Stomach (tissue), 9 donors: ENCODE results near the gene FOXL1. TPM values are rescaled to one million over a fixed set of nuclear protein-coding genes. Genes with fewer than 3 reads are reported as not detected.

Experiments
- DNase-seq, 2 donors: peaks; one replicate each; pipeline versions ENCODE4 v3.0.0 to v3.0.0-alpha.2; 2013 to 2019
- H3K27ac ChIP-seq, 5 donors: fragments of 200-600 bp in 4 of 5; sonication (generic) in 4 of 5; one replicate each; pipeline ENCODE4 v1.5.1; 2013 to 2019; ENCODE audit warnings: mild to moderate bottlenecking in 1 of 5, moderate library complexity in 1 of 5
- H3K27me3 ChIP-seq, 3 donors: fragments of 200-600 bp; sonication (generic); one replicate each; pipeline ENCODE4 v1.5.1; 2017 to 2019; ENCODE audit warnings: mixed run types in 1 of 3
- H3K36me3 ChIP-seq, 4 donors: fragments of 200-600 bp; sonication (generic); 1 replicate in 3 of 4; 2 replicates in 1 of 4; pipeline ENCODE4 v1.5.1; 2016 to 2019
- H3K4me1 ChIP-seq, 4 donors: fragments of 200-600 bp; sonication (generic); one replicate each; pipeline ENCODE4 v1.5.1; 2016 to 2019
- H3K4me3 ChIP-seq, 4 donors: fragments of 200-600 bp; sonication (generic) in 3 of 4; one replicate each; pipeline ENCODE4 v1.5.1; 2016 to 2019; ENCODE audit warnings: mild to moderate bottlenecking in 1 of 4
- H3K9me3 ChIP-seq, 4 donors: fragments of 200-600 bp; sonication (generic); one replicate each; pipeline ENCODE4 v1.5.1; 2016 to 2019
- EP300 ChIP-seq: sonication (generic); formaldehyde crosslinking; IDR thresholded peaks from one replicate; pipeline ENCODE4 v1.6.1; 2017; ENCODE audit warnings: antibody characterized with exemption
- POLR2A ChIP-seq, 4 donors: fragments of 450-650 bp; IDR thresholded peaks; one replicate each; pipeline ENCODE4 v1.6.1; 2016; ENCODE audit warnings: antibody characterized with exemption in 4 of 4, control low read depth in 2 of 4, mild to moderate bottlenecking in 1 of 4, moderate library complexity in 1 of 4
- POLR2AphosphoS5 ChIP-seq, 3 donors: sonication (generic); formaldehyde crosslinking; IDR thresholded peaks; one replicate each; pipeline ENCODE4 v1.6.1; 2016; ENCODE audit warnings: antibody characterized with exemption in 3 of 3
- WGBS, 5 donors: extraction: QIAGEN DNeasy Blood & Tissue Kit in 3 of 5; methylation state at CpG; one replicate each; pipeline versions ENCODE4 v1.1.5 to v1.1.7; 2013 to 2018; 5-methylcytosine and 5-hydroxymethylcytosine counted together
- intact Hi-C: fragments of 100-400 bp; cut with DNase I; formaldehyde crosslinking; loops from one replicate; pipeline ENCODE4 v1.15.1; 2023; ENCODE audit warnings: low total_unique reads
- polyA plus RNA-seq, 3 donors: library from polyadenylated mRNA; stranded (reverse); fragments of 200-250 nt; gene quantifications; one replicate each; pipeline ENCODE4 v1.2.3, GENCODE V29; 2013
- total RNA-seq, 5 donors: library from RNA; depleted of rRNA; stranded (reverse); fragments of >200 nt; gene quantifications; one replicate each; pipeline versions ENCODE4 v1.1.0 to v1.2.3, GENCODE V29; 2014 to 2016
- TF ChIP-seq, protein P1 (sequence below), 7 experiments: fragments of 450-650 bp in 4 of 7; fragments of 200-600 bp in 3 of 7; sonication (generic) in 3 of 7; IDR thresholded peaks; one replicate each; pipeline ENCODE4 v1.5.1; 2016 to 2019; ENCODE audit warnings: antibody characterized with exemption in 7 of 7, control low read depth in 2 of 7, mild to moderate bottlenecking in 1 of 7
- donor health status: healthy with polysubstance abuse.
- donor health status: Bipolar disorder and iron deficiency.
- donor health status: healthy.

The FOXL1 gene
- total and polyA plus RNA-seq, 8 donors = 0.60 to 12.7 (median 5.2) TPM; not detected in 2

DNA sequence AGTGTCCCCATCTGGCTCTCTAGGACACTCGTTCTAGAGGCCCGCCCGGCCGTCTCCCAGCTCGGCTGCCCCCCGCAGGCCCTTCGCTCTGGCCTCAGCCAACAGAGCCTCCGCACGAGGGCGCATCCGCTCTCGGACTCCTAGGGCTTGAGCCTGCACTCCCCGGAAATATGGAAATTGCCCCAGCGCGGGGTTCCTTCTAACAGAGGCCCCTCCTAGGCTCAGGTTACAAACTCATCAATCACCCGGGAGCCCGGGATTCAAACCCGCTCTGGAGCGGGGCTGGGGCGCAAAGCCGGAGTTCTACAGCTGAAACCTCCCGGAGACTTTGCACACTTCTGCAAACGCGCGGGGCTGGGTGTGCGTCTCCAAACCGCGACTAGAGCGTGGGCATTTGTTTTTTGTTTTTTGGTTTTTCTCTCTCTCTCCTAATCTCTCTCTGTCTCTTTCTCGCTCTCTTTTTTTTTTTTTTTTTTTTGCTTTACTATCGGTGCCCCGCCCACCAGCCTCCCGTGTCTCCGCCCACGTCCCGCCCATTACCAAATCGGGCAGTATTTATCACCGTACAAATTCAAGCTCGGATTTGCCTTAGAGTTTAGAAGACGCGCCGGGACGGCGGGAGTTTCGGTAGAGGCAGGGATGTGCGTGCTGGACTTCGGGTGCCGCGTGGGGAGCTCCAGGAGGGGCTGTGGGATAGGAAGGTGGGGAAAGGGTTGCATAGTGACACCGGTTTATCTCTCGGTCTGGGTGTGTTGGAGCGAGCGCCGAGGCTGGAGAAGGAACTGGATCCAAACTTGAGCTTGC is 2.4 kb upstream of the FOXL1 start:
- TF ChIP-seq POLR2AphosphoS5 (IDR thresholded peaks at IDR 0.05) (peak in 2 of 3 donors; percentile 36 to 69), POLR2A (IDR thresholded peaks at IDR 0.05) (no peak), EP300 (no peak)
- TF ChIP-seq, protein P1, sequence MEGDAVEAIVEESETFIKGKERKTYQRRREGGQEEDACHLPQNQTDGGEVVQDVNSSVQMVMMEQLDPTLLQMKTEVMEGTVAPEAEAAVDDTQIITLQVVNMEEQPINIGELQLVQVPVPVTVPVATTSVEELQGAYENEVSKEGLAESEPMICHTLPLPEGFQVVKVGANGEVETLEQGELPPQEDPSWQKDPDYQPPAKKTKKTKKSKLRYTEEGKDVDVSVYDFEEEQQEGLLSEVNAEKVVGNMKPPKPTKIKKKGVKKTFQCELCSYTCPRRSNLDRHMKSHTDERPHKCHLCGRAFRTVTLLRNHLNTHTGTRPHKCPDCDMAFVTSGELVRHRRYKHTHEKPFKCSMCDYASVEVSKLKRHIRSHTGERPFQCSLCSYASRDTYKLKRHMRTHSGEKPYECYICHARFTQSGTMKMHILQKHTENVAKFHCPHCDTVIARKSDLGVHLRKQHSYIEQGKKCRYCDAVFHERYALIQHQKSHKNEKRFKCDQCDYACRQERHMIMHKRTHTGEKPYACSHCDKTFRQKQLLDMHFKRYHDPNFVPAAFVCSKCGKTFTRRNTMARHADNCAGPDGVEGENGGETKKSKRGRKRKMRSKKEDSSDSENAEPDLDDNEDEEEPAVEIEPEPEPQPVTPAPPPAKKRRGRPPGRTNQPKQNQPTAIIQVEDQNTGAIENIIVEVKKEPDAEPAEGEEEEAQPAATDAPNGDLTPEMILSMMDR (IDR thresholded peaks at IDR 0.05) = peak in 3 of 7 experiments; percentile 22 to 36 (median 28)
- H3K27me3 ChIP-seq = peaks cover 25 to 100% (median 88%) of the 10 kb centered on the region in 3 donors
- peak overlapping the region; percentile 31 to 44 (median 36) for H3K4me3 ChIP-seq
- WGBS, 5 donors = 2% methylated on average over 48 to 54 of the region's 54 CpGs
- H3K36me3 ChIP-seq = no peaks in the 10 kb centered on the region
- peak; percentile 55 to 90 for DNase-seq
- no peaks in the 10 kb centered on the region for H3K9me3 ChIP-seq
- peaks cover 9 to 37% (median 28%) of the 10 kb centered on the region in 4 donors for H3K4me1 ChIP-seq
- peak overlapping the region; percentile 47 to 75 (median 68) for H3K27ac ChIP-seq
- intact Hi-C loops = no loop called here

GRCh38 chr16:86576591-86577313 is 1.6 kb upstream of the FOXL1 start:
- Histone ChIP-seq H3K27ac (peak overlapping the region; percentile 47 to 75 (median 68)), H3K36me3 (no peaks in the 10 kb centered on the region), H3K4me3 (peak overlapping the region; percentile 31 to 44 (median 36)), H3K4me1 (peaks cover 9 to 37% (median 28%) of the 10 kb centered on the region in 4 donors), H3K27me3 (peaks cover 25 to 100% (median 80%) of the 10 kb centered on the region in 3 donors), H3K9me3 (no peaks in the 10 kb centered on the region)
- DNase-seq = peak in 1 of 2 donors; percentile 37
- TF ChIP-seq POLR2A (IDR thresholded peaks at IDR 0.05) (no peak), EP300 (no peak), POLR2AphosphoS5 (IDR thresholded peaks at IDR 0.05) (no peak)
- TF ChIP-seq, protein P1 (IDR thresholded peaks at IDR 0.05) = no peak
- intact Hi-C loops = no loop called here
- WGBS, 5 donors = 8 to 19% (median 14%) methylated on average over 29 to 33 of the region's 33 CpGs

DNA sequence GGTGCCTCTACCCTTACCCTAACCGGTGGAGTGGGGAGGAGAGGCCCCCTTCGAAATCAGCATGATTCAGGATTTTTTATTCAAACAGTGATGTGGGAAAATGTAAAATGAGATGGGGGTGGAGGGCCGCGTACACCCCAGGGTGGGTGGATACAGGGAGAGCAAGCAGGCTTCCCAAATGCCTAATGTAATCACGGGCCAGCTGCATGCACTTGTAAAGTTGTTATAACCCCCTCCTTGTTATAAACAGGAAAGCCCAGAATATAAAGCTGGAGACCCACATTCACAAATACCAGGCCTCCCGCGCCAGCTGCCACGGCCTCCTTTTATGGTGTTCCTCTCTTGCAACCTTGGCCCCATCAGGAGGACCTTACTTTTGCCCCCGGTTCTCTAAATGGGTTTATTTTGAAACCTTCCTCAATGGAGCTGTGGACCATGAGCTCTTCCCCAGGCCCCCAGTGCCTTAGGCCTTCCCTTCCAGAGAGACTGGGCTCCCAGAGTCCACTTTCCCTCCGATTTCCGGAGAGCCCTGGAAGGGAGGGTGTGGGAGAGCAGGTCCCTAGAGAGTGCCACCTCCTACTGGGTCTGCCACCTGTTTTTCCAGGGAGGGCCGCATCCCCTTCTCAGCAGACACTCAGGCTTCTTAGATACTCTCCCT is 906 bp upstream of the FOXL1 start:
- peak overlapping the region; percentile 61 to 75 (median 68) for H3K27ac ChIP-seq
- H3K27me3 ChIP-seq = peaks cover 20 to 94% (median 73%) of the 10 kb centered on the region in 3 donors
- no peak overlapping the region for H3K4me3 ChIP-seq
- 24 to 41% (median 34%) methylated on average over 12 of the region's 12 CpGs for WGBS, 5 donors
- TF ChIP-seq, protein P1 (IDR thresholded peaks at IDR 0.05) = no peak
- TF ChIP-seq POLR2AphosphoS5 (IDR thresholded peaks at IDR 0.05) (no peak), POLR2A (IDR thresholded peaks at IDR 0.05) (no peak), EP300 (no peak)
- DNase-seq = peak in 1 of 2 donors; percentile 45
- no peaks in the 10 kb centered on the region for H3K36me3 ChIP-seq
- intact Hi-C loops = no loop called here
- H3K9me3 ChIP-seq = no peaks in the 10 kb centered on the region
- peaks cover 9 to 37% (median 28%) of the 10 kb centered on the region in 4 donors for H3K4me1 ChIP-seq
